Neutrophil (primary cell): ENCODE data around the gene PPP1R14B.

Experiments used
- H3K27ac ChIP-seq: fragments of 200-600 bp; sonication (generic); 2 replicates; pipeline ENCODE4 v1.5.1; 2016; ENCODE audit warnings: mild to moderate bottlenecking, moderate library complexity
- H3K27me3 ChIP-seq: fragments of 200-600 bp; sonication (generic); 2 replicates; pipeline ENCODE4 v1.6.0; 2016; ENCODE audit warnings: mild to moderate bottlenecking
- H3K36me3 ChIP-seq: fragments of 200-600 bp; sonication (generic); 2 replicates; pipeline ENCODE4 v1.5.1; 2017
- H3K4me1 ChIP-seq, 2 experiments: fragments of 200-600 bp in 1 of 2; sonication (generic) in 1 of 2; 1 replicate in 1 of 2; 2 replicates in 1 of 2; pipeline versions ENCODE4 v1.5.1 to v1.6.1; 2013 to 2016; ENCODE audit warnings: low read depth in 1 of 2, low read length in 1 of 2, mild to moderate bottlenecking in 1 of 2, moderate library complexity in 1 of 2; ENCODE audit not compliant: control insufficient read depth in 1 of 2, insufficient read depth in 1 of 2
- H3K4me3 ChIP-seq, 2 experiments: fragments of 200-600 bp in 1 of 2; sonication (generic) in 1 of 2; 1 replicate in 1 of 2; 2 replicates in 1 of 2; pipeline ENCODE4 v1.5.1; 2013 to 2016; ENCODE audit warnings: low read depth in 1 of 2, low read length in 1 of 2, mild to moderate bottlenecking in 1 of 2, moderate library complexity in 1 of 2
- H3K9me3 ChIP-seq: fragments of 200-600 bp; sonication (generic); 2 replicates; pipeline ENCODE4 v1.5.1; 2016
- CTCF ChIP-seq: fragments of 200-600 bp; sonication (generic); IDR thresholded peaks from 2 replicates; pipeline ENCODE4 v1.5.1; 2016; ENCODE audit warnings: antibody characterized with exemption

PPP1R14B gene

GRCh38 chr11:64211181-64211872, 35.4 kb downstream of the PPP1R14B start:
- peaks cover 64% of the 10 kb centered on the region for H3K36me3 ChIP-seq

GRCh38 chr11:64210301-64211020, 36.3 kb downstream of the PPP1R14B start:
- no peak for TF ChIP-seq CTCF
- no peaks in the 10 kb centered on the region for H3K9me3 ChIP-seq
- peaks cover 56% of the 10 kb centered on the region for H3K36me3 ChIP-seq
- peaks cover 63 to 70% of the 10 kb centered on the region in 2 experiments for H3K4me1 ChIP-seq
- H3K4me3 ChIP-seq: no peak overlapping the region
- H3K27ac ChIP-seq: peak overlapping the region; percentile 99
- no peaks in the 10 kb centered on the region for H3K27me3 ChIP-seq

More at GRCh38 chr11:64211181-64211872, 35.4 kb downstream of the PPP1R14B start:
- H3K9me3 ChIP-seq: no peaks in the 10 kb centered on the region
- peak overlapping the region; percentile 99 for H3K27ac ChIP-seq
- H3K27me3 ChIP-seq: no peaks in the 10 kb centered on the region
- H3K4me3 ChIP-seq: no peak overlapping the region
- TF ChIP-seq CTCF: no peak
- H3K4me1 ChIP-seq: peaks cover 55 to 61% of the 10 kb centered on the region in 2 experiments

- H3K27ac ChIP-seq: peak overlapping the region; percentile 99
- no peak for TF ChIP-seq CTCF
- peaks cover 46% of the 10 kb centered on the region for H3K36me3 ChIP-seq
- H3K9me3 ChIP-seq: no peaks in the 10 kb centered on the region
- H3K4me1 ChIP-seq: peaks cover 73 to 74% of the 10 kb centered on the region in 2 experiments
- peak overlapping the region; percentile 90 to 100 for H3K4me3 ChIP-seq
- H3K27me3 ChIP-seq: no peaks in the 10 kb centered on the region
Observed at GRCh38 chr11:64209563-64209843, 37.2 kb downstream of the PPP1R14B start.

- Histone ChIP-seq H3K27me3 (no peaks in the 10 kb centered on the region), H3K4me1 (peaks cover 78 to 79% of the 10 kb centered on the region in 2 experiments), H3K36me3 (peaks cover 41% of the 10 kb centered on the region), H3K4me3 (peak overlapping the region; percentile 90 to 100), H3K9me3 (no peaks in the 10 kb centered on the region), H3K27ac (peak overlapping the region; percentile 99)
- no peak for TF ChIP-seq CTCF
Observed at GRCh38 chr11:64208796-64209562, 37.8 kb downstream of the PPP1R14B start.

GRCh38 chr11:64208086-64208795, 38.5 kb downstream of the PPP1R14B start:
- Histone ChIP-seq H3K4me3 (peak overlapping the region; percentile 90 to 100), H3K36me3 (peaks cover 41% of the 10 kb centered on the region), H3K27ac (peak overlapping the region; percentile 99), H3K27me3 (no peaks in the 10 kb centered on the region), H3K4me1 (peaks cover 78 to 79% of the 10 kb centered on the region in 2 experiments), H3K9me3 (no peaks in the 10 kb centered on the region)
- TF ChIP-seq CTCF: no peak
